ENCODE results near the gene LBHD2.

Gene LBHD2

GRCh38 chr14:103130965-103131364, 47.0 kb downstream of the LBHD2 start:
- no peak for TF ChIP-seq CTCF (IDR thresholded peaks at IDR 0.05; ENCODE audit: insufficient read depth, low read depth, low read length, missing control alignments)
- peak; percentile 72 for DNase-seq (ENCODE audit: low read depth)
- no peak overlapping the region for H3K4me3 ChIP-seq (ENCODE audit: low read length)

GRCh38 chr14:103131580-103131979, 47.6 kb downstream of the LBHD2 start:
- no peak for DNase-seq (ENCODE audit: low read depth)
- no peak for TF ChIP-seq CTCF (IDR thresholded peaks at IDR 0.05; ENCODE audit: insufficient read depth, low read depth, low read length, missing control alignments)
- no peak overlapping the region for H3K4me3 ChIP-seq (ENCODE audit: low read length)

- TF ChIP-seq CTCF (IDR thresholded peaks at IDR 0.05; ENCODE audit: insufficient read depth, low read depth, low read length, missing control alignments): no peak
- DNase-seq (ENCODE audit: low read depth): no peak
- H3K4me3 ChIP-seq (ENCODE audit: low read length): no peak overlapping the region
Measured at GRCh38 chr14:103132381-103133209, 48.6 kb downstream of the LBHD2 start.

GRCh38 chr14:103133210-103134140, 49.5 kb downstream of the LBHD2 start:
- DNase-seq (ENCODE audit: low read depth): no peak
- no peak for TF ChIP-seq CTCF (IDR thresholded peaks at IDR 0.05; ENCODE audit: insufficient read depth, low read depth, low read length, missing control alignments)
- no peak overlapping the region for H3K4me3 ChIP-seq (ENCODE audit: low read length)

- no peak for DNase-seq (ENCODE audit: low read depth)
- no peak for TF ChIP-seq CTCF (IDR thresholded peaks at IDR 0.05; ENCODE audit: insufficient read depth, low read depth, low read length, missing control alignments)
- no peak overlapping the region for H3K4me3 ChIP-seq (ENCODE audit: low read length)
Measured at GRCh38 chr14:103134405-103134804, 50.4 kb downstream of the LBHD2 start.

GRCh38 chr14:103134919-103135318, 50.9 kb downstream of the LBHD2 start:
- DNase-seq (ENCODE audit: low read depth): no peak
- TF ChIP-seq CTCF (IDR thresholded peaks at IDR 0.05; ENCODE audit: insufficient read depth, low read depth, low read length, missing control alignments): no peak
- no peak overlapping the region for H3K4me3 ChIP-seq (ENCODE audit: low read length)
